Lower leg skin (tissue), 3 donors: ENCODE results near the gene STOM.

ENCODE experiments used
- CTCF ChIP-seq, 3 donors: fragments of 450-650 bp; IDR thresholded peaks; one replicate each; pipeline ENCODE4 v1.5.1; 2016; ENCODE audit warnings: antibody characterized with exemption in 3 of 3, mild to moderate bottlenecking in 3 of 3, moderate library complexity in 2 of 3
- POLR2A ChIP-seq, 2 donors: fragments of 450-650 bp; IDR thresholded peaks; one replicate each; pipeline ENCODE4 v1.6.1; 2016 to 2017; ENCODE audit warnings: antibody characterized with exemption in 2 of 2, mild to moderate bottlenecking in 1 of 2, moderate library complexity in 1 of 2

GRCh38 chr9:121303456-121304451 is 66.3 kb downstream of the STOM start:
- TF ChIP-seq CTCF (IDR thresholded peaks at IDR 0.05), result no peak
- TF ChIP-seq POLR2A (IDR thresholded peaks at IDR 0.05), result no peak
